H9 (cell line): ENCODE data around the gene CORIN. TPM values are rescaled to one million over a fixed set of nuclear protein-coding genes. Genes with fewer than 3 reads are reported as not detected.

ENCODE experiments used
- DNase-seq: peaks from one replicate; pipeline ENCODE4 v3.0.0-alpha.2; 2017
- H2AFZ ChIP-seq: one replicate; pipeline ENCODE4 v1.6.1; 2013; ENCODE audit warnings: mild to moderate bottlenecking, low read length, control low read depth, moderate library complexity
- H2AK5ac ChIP-seq: 2 replicates; pipeline ENCODE4 v1.6.1; 2013; ENCODE audit warnings: low read length, control low read depth, mixed read lengths; ENCODE audit not compliant: insufficient read length
- H2BK120ac ChIP-seq: one replicate; pipeline ENCODE4 v1.6.1; 2013; ENCODE audit warnings: low read depth, mild to moderate bottlenecking, low read length, control low read depth, inconsistent platforms; ENCODE audit not compliant: poor library complexity, severe bottlenecking
- H2BK12ac ChIP-seq: 2 replicates; pipeline ENCODE4 v1.6.1; 2013; ENCODE audit warnings: low read length, control low read depth, mixed read lengths, low read depth; ENCODE audit not compliant: insufficient read length
- H2BK15ac ChIP-seq: 2 replicates; pipeline ENCODE4 v1.6.1; 2013; ENCODE audit warnings: low read depth, low read length, control low read depth
- H2BK20ac ChIP-seq: one replicate; pipeline ENCODE4 v1.6.1; 2013; ENCODE audit warnings: low read depth, mild to moderate bottlenecking, low read length, control low read depth, inconsistent platforms; ENCODE audit not compliant: poor library complexity, severe bottlenecking
- H2BK5ac ChIP-seq: 2 replicates; pipeline ENCODE4 v1.6.1; 2013; ENCODE audit warnings: low read length, control low read depth, mixed read lengths; ENCODE audit not compliant: insufficient read length
- H3K14ac ChIP-seq: 2 replicates; pipeline ENCODE4 v1.6.1; 2013; ENCODE audit warnings: low read length, control low read depth; ENCODE audit not compliant: insufficient read depth
- H3K18ac ChIP-seq: 2 replicates; pipeline ENCODE4 v1.6.1; 2013; ENCODE audit warnings: low read depth, mild to moderate bottlenecking, mixed read lengths, low read length, control low read depth; ENCODE audit not compliant: insufficient read length
- H3K23ac ChIP-seq: 2 replicates; pipeline ENCODE4 v1.6.1; 2013; ENCODE audit warnings: low read length, control low read depth, mixed read lengths, low read depth; ENCODE audit not compliant: insufficient read length
- H3K23me2 ChIP-seq: 2 replicates; pipeline ENCODE4 v1.6.1; 2013; ENCODE audit warnings: low read depth, mild to moderate bottlenecking, mixed read lengths, low read length, control low read depth; ENCODE audit not compliant: insufficient read length, poor library complexity, severe bottlenecking
- H3K27ac ChIP-seq: 2 replicates; pipeline ENCODE4 v1.5.1; 2013; ENCODE audit warnings: low read length, control low read depth, mixed read lengths, low read depth; ENCODE audit not compliant: insufficient read length
- H3K27me3 ChIP-seq: 2 replicates; pipeline ENCODE4 v1.6.1; 2013; ENCODE audit warnings: low read length, control low read depth, inconsistent platforms; ENCODE audit not compliant: insufficient read depth
- H3K4ac ChIP-seq: 2 replicates; pipeline ENCODE4 v1.6.1; 2013; ENCODE audit warnings: low read depth, mild to moderate bottlenecking, control low read depth, inconsistent platforms, low read length, moderate library complexity
- H3K4me1 ChIP-seq: 2 replicates; pipeline ENCODE4 v1.6.1; 2013; ENCODE audit warnings: low read length, control low read depth, inconsistent platforms; ENCODE audit not compliant: insufficient read depth
- H3K4me2 ChIP-seq: 2 replicates; pipeline ENCODE4 v1.6.1; 2013; ENCODE audit warnings: low read length, control low read depth, mixed read lengths; ENCODE audit not compliant: insufficient read length, insufficient read depth
- H3K56ac ChIP-seq: 2 replicates; pipeline ENCODE4 v1.6.1; 2013; ENCODE audit warnings: low read depth, mild to moderate bottlenecking, mixed read lengths, low read length, control low read depth; ENCODE audit not compliant: insufficient read length
- H3K79me1 ChIP-seq: 2 replicates; pipeline ENCODE4 v1.6.1; 2013; ENCODE audit warnings: low read depth, mild to moderate bottlenecking, moderate library complexity, low read length, control low read depth, inconsistent platforms; ENCODE audit not compliant: insufficient read depth, poor library complexity, severe bottlenecking
- H3K79me2 ChIP-seq: 2 replicates; pipeline ENCODE4 v1.6.1; 2013; ENCODE audit warnings: low read length, control low read depth, inconsistent platforms; ENCODE audit not compliant: insufficient read depth
- H3K9ac ChIP-seq: 2 replicates; pipeline ENCODE4 v1.6.1; 2013; ENCODE audit warnings: low read length, control low read depth, mixed read lengths; ENCODE audit not compliant: insufficient read length; ENCODE audit errors: extremely low read depth
- H3K9me3 ChIP-seq: one replicate; pipeline ENCODE4 v1.6.1; 2013; ENCODE audit warnings: low read depth, low read length, inconsistent platforms; ENCODE audit not compliant: control insufficient read depth
- H3T11ph ChIP-seq: one replicate; pipeline ENCODE4 v1.6.1; 2013; ENCODE audit warnings: mild to moderate bottlenecking, low read length, control low read depth, inconsistent platforms
- H4K20me1 ChIP-seq: one replicate; pipeline ENCODE4 v1.6.1; 2013; ENCODE audit not compliant: control insufficient read depth, insufficient read length, insufficient read depth
- H4K5ac ChIP-seq: 2 replicates; pipeline ENCODE4 v1.6.1; 2013; ENCODE audit warnings: low read depth, mild to moderate bottlenecking, mixed read lengths, low read length, control low read depth; ENCODE audit not compliant: insufficient read length
- H4K8ac ChIP-seq: replicated peaks from 2 replicates; pipeline ENCODE4 v1.6.1; 2013; ENCODE audit warnings: low read length, control low read depth, mixed read lengths, low read depth; ENCODE audit not compliant: insufficient read length
- H4K91ac ChIP-seq: 2 replicates; pipeline ENCODE4 v1.6.1; 2013; ENCODE audit warnings: low read depth, mild to moderate bottlenecking, moderate library complexity, mixed read lengths, low read length, control low read depth; ENCODE audit not compliant: insufficient read length
- H3K27ac Mint-ChIP-seq, 3 experiments: 2 replicates in 2 of 3; 3 replicates in 1 of 3; pipeline ENCODE4 v1.8.0; 2020 to 2021; ENCODE audit warnings: mixed read lengths in 3 of 3, mild to moderate bottlenecking in 1 of 3, moderate library complexity in 1 of 3
- H3K27me3 Mint-ChIP-seq: 2 replicates; pipeline ENCODE4 v1.8.0; 2021; ENCODE audit warnings: low read depth, mild to moderate bottlenecking, moderate library complexity, mixed read lengths
- H3K36me3 Mint-ChIP-seq, 3 experiments: 2 replicates in 2 of 3; 3 replicates in 1 of 3; pipeline ENCODE4 v1.8.0; 2020 to 2021; ENCODE audit warnings: low read depth in 3 of 3, mixed read lengths in 3 of 3; ENCODE audit not compliant: insufficient read depth in 1 of 3
- H3K4me1 Mint-ChIP-seq, 2 experiments: 2 replicates each; pipeline ENCODE4 v1.8.0; 2020; ENCODE audit warnings: mixed read lengths in 2 of 2
- H3K4me3 Mint-ChIP-seq, 2 experiments: 2 replicates in 1 of 2; 3 replicates in 1 of 2; pipeline ENCODE4 v1.8.0; 2020 to 2021; ENCODE audit warnings: mild to moderate bottlenecking in 2 of 2, mixed read lengths in 2 of 2, moderate library complexity in 1 of 2
- H3K9me3 Mint-ChIP-seq, 2 experiments: 2 replicates in 1 of 2; 3 replicates in 1 of 2; pipeline ENCODE4 v1.8.0; 2020; ENCODE audit warnings: mild to moderate bottlenecking in 2 of 2, mixed read lengths in 2 of 2, moderate library complexity in 1 of 2
- CTCF ChIP-seq: fragments of 200-600 bp; sonication (generic); conservative IDR thresholded peaks from 3 replicates; pipeline ENCODE4 v1.8.0; 2021; ENCODE audit warnings: antibody characterized with exemption, mild to moderate bottlenecking
- total RNA-seq: library from RNA; stranded (reverse); gene quantifications from 2 replicates; pipeline ENCODE4 v1.2.1, GENCODE V29; 2021

CORIN gene
- total RNA-seq, 1 experiment from 2014 or later, result 0.39 TPM

DNA sequence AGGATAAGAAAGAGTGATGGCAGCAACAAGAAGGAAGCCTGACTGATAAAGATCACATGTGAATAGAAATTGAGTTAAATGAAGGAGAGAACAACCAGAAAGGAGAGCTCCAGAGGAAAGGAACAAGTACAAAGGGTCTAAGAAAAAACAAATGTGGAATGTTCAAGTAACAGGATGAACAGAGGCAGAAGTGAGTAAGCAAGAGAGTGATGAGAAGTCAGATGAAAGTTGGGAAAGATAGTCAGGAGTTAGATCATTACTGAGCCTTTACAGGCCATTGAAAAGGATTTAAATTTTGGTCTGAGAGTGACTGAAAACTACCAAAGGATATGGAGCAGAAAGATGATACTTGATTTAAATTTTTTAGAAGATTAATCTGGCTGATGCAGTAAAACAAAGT is 38.4 kb upstream of the CORIN start:
- TF ChIP-seq CTCF, result no peak
- Histone ChIP-seq H3K18ac (no peak overlapping the region), H3K9me3 (no peaks in the 10 kb centered on the region), H3K14ac (no peak overlapping the region), H2BK120ac (no peak overlapping the region), H3K79me2 (no peaks in the 10 kb centered on the region), H2BK5ac (no peak overlapping the region), H3K56ac (no peak overlapping the region), H4K91ac (no peak overlapping the region), H2AK5ac (no peak overlapping the region), H2BK12ac (no peak overlapping the region), H3K27me3 (no peaks in the 10 kb centered on the region), H4K8ac (no peak overlapping the region), H3K4me2 (no peak overlapping the region), H3K9ac (no peak overlapping the region), H4K5ac (no peak overlapping the region), H3K4me1 (no peaks in the 10 kb centered on the region), H3T11ph (no peak overlapping the region), H2BK20ac (no peak overlapping the region), H3K27ac (no peak overlapping the region), H3K79me1 (no peaks in the 10 kb centered on the region), H3K23ac (no peak overlapping the region), H4K20me1 (no peaks in the 10 kb centered on the region), H3K4ac (no peak overlapping the region), H2AFZ (no peak overlapping the region), H2BK15ac (no peak overlapping the region), H3K23me2 (no peaks in the 10 kb centered on the region)
- Mint-ChIP-seq H3K27ac (no peak overlapping the region), H3K4me1 (no peaks in the 10 kb centered on the region), H3K4me3 (no peak overlapping the region), H3K27me3 (no peaks in the 10 kb centered on the region), H3K9me3 (peaks cover 0 to 9% of the 10 kb centered on the region in 2 experiments; a peak in 2 of 5 replicates), H3K36me3 (peaks cover 53 to 73% (median 68%) of the 10 kb centered on the region in 3 experiments)
- DNase-seq, result no peak
